Measurements from ENCODE around the gene SHISAL2B. TPM values are rescaled to one million over a fixed set of nuclear protein-coding genes. Genes with fewer than 3 reads are reported as not detected.

SHISAL2B gene
- total RNA-seq (ENCODE audit: low replicate concordance): 0.63 TPM in 1 of 2 replicates, not detected in the other
- long read RNA-seq: 0 reads

GRCh38 chr5:64690417-64691151 lies at the start of gene SHISAL2B:
Gene SHISAL2B (plus strand): TSS chr5:64690503. CDS start chr5:64690624, 121 bp downstream.
- TF ChIP-seq, protein P1, sequence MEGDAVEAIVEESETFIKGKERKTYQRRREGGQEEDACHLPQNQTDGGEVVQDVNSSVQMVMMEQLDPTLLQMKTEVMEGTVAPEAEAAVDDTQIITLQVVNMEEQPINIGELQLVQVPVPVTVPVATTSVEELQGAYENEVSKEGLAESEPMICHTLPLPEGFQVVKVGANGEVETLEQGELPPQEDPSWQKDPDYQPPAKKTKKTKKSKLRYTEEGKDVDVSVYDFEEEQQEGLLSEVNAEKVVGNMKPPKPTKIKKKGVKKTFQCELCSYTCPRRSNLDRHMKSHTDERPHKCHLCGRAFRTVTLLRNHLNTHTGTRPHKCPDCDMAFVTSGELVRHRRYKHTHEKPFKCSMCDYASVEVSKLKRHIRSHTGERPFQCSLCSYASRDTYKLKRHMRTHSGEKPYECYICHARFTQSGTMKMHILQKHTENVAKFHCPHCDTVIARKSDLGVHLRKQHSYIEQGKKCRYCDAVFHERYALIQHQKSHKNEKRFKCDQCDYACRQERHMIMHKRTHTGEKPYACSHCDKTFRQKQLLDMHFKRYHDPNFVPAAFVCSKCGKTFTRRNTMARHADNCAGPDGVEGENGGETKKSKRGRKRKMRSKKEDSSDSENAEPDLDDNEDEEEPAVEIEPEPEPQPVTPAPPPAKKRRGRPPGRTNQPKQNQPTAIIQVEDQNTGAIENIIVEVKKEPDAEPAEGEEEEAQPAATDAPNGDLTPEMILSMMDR (conservative IDR thresholded peaks at IDR 0.05): no peak
- H3K27ac Mint-ChIP-seq: no peak within 1 kb of the TSS
- peaks cover 62% of the 10 kb centered on the region for H3K27me3 Mint-ChIP-seq
- H3K9me3 Mint-ChIP-seq: no peaks in the 10 kb centered on the region
- H3K36me3 Mint-ChIP-seq: no peaks in the 10 kb centered on the region
- peak within 1 kb of the TSS; percentile 85 for H3K4me3 Mint-ChIP-seq
- peak; percentile 75 for DNase-seq (ENCODE audit: extremely low spot score, unreplicated experiment)
- no peaks in the 10 kb centered on the region for H3K4me1 Mint-ChIP-seq (ENCODE audit: unreplicated experiment)

- H3K27ac Mint-ChIP-seq: no peak overlapping the region
- no peak overlapping the region for H3K4me3 Mint-ChIP-seq
- no peaks in the 10 kb centered on the region for H3K9me3 Mint-ChIP-seq
- DNase-seq (ENCODE audit: extremely low spot score, unreplicated experiment): no peak
- TF ChIP-seq, protein P1 (conservative IDR thresholded peaks at IDR 0.05): no peak
- H3K27me3 Mint-ChIP-seq: no peaks in the 10 kb centered on the region
- no peaks in the 10 kb centered on the region for H3K36me3 Mint-ChIP-seq
- H3K4me1 Mint-ChIP-seq (ENCODE audit: unreplicated experiment): no peaks in the 10 kb centered on the region
These were observed 45.5 kb upstream of the SHISAL2B start for GRCh38 chr5:64644831-64645230.

DNA sequence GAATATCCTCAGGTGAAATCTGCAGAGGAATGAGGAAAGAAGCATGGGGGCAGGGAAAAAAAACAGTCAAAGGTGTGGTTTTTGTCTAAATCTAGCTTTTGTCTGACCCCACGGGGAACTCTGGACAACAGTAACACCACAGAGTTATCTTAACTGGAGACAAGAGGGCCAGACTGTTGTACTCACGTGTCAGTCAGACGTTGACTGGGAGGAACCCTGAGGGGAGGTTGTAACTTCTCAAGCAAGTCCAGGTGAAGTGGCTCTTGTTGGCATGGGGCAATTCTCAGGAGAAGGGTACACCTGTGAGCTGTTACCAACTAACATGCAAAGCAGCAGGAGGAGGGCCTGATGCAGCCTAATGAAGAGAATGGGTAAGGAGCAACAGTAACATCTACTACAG lies 44.1 kb upstream of the SHISAL2B start:
- DNase-seq (ENCODE audit: extremely low spot score, unreplicated experiment): no peak
- Mint-ChIP-seq H3K9me3 (no peaks in the 10 kb centered on the region), H3K36me3 (no peaks in the 10 kb centered on the region), H3K27me3 (no peaks in the 10 kb centered on the region), H3K27ac (no peak overlapping the region), H3K4me1 (ENCODE audit: unreplicated experiment) (no peaks in the 10 kb centered on the region), H3K4me3 (no peak overlapping the region)
- TF ChIP-seq, protein P1 (conservative IDR thresholded peaks at IDR 0.05): no peak

- no peaks in the 10 kb centered on the region for H3K36me3 Mint-ChIP-seq
These were observed 40.8 kb upstream of the SHISAL2B start for GRCh38 chr5:64649512-64649911.

GRCh38 chr5:64653766-64654560 lies 36.3 kb upstream of the SHISAL2B start:
- peaks cover 10% of the 10 kb centered on the region for H3K9me3 Mint-ChIP-seq
- no peak for DNase-seq (ENCODE audit: extremely low spot score, unreplicated experiment)
- H3K4me3 Mint-ChIP-seq: no peak overlapping the region
- no peaks in the 10 kb centered on the region for H3K36me3 Mint-ChIP-seq
- no peaks in the 10 kb centered on the region for H3K27me3 Mint-ChIP-seq
- TF ChIP-seq, protein P1 (conservative IDR thresholded peaks at IDR 0.05): no peak
- H3K4me1 Mint-ChIP-seq (ENCODE audit: unreplicated experiment): peaks cover 10% of the 10 kb centered on the region
- no peak overlapping the region for H3K27ac Mint-ChIP-seq

More at GRCh38 chr5:64649512-64649911, 40.8 kb upstream of the SHISAL2B start:
- Mint-ChIP-seq H3K4me1 (ENCODE audit: unreplicated experiment) (peaks cover 6% of the 10 kb centered on the region), H3K27me3 (no peaks in the 10 kb centered on the region), H3K4me3 (no peak overlapping the region), H3K9me3 (peaks cover 10% of the 10 kb centered on the region), H3K27ac (no peak overlapping the region)
- TF ChIP-seq, protein P1 (conservative IDR thresholded peaks at IDR 0.05): no peak
- DNase-seq (ENCODE audit: extremely low spot score, unreplicated experiment): no peak

All from type B pancreatic cell (in vitro differentiated cells).